NCI-H146 (cell line): ENCODE measurements around the gene AGA.
A peak's percentile ranks its signal among the peaks of the same experiment; 100 is the strongest.

Experiments
- DNase-seq: peaks from one replicate; lab custom pipeline; 2025; lab: John Stamatoyannopoulos, UW

The AGA gene

GRCh38 chr4:177441803-177442622, at the start of gene AGA:
AGA (minus strand) TSS chr4:177442437; CDS start chr4:177442375, 62 bp downstream.
- peak; percentile 90 for DNase-seq

GRCh38 chr4:177492022-177492421, 49.8 kb upstream of the AGA start:
- no peak for DNase-seq

GRCh38 chr4:177490769-177491168, 48.5 kb upstream of the AGA start:
- no peak for DNase-seq

GRCh38 chr4:177489471-177490246, 47.4 kb upstream of the AGA start:
- DNase-seq: no peak

- no peak for DNase-seq
Measured at GRCh38 chr4:177487977-177488376, 45.7 kb upstream of the AGA start.

GRCh38 chr4:177485528-177485927, 43.3 kb upstream of the AGA start:
- no peak for DNase-seq

DNA sequence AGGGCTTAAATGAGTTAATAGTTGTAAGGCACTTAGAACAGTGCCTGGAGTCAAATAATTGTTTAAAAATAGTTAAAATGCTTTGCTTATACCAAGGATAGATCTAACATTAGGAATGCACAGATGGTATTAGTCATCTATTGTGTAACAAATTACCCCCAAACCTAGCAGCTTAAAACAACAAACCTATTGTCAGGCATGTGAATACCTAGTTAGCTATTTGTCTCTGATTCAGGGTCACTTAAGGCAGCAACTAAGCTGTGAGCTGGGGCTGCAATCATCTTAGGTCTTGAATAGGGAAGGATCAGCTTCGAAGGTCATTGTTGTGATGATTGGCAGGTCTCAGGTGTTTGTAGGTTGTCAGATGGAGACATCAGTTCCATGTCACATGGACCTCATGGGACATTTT, 42.4 kb upstream of the AGA start:
- DNase-seq: no peak

DNA sequence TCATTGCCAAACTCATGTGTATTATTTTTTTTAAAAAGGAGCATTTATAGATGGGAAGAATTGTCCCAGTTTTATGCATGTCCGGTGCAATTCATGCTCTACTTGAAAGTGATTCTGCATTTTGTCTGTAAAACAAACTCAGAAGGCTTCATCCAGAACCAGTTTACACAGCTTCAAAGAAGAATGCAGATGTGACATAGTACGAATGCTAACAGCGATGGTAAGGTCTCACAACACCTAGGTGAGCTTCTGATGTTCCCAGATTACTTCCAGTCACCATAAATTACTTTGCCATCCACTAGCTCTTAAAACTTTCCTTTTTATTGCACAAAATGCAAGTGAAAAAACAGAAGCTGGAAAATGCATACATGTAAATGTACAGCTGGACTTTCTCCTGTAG, 41.5 kb upstream of the AGA start:
- no peak for DNase-seq

DNA sequence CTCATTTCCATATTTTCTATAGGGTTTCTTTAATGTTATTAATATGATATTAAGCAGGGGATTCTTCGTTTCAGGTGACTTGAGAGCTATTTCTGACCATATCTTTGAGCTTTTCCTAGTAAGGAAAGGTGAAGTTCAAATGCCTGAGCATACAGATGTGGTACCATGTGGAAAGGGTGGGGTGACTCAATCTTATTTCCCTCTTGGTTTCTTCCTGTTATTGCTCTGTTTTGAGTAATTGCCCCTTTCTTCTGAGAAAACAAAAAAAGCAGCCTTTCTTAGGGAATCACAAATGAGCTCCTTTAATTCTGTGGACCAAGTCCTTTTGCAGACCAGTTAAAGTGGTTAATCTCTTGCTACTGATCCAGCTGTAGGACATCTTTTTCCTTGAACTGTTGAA, 41.0 kb upstream of the AGA start:
- DNase-seq: no peak

- DNase-seq: no peak
Measured at GRCh38 chr4:177482367-177482766, 40.1 kb upstream of the AGA start.

GRCh38 chr4:177480795-177481194, 38.6 kb upstream of the AGA start:
- no peak for DNase-seq

DNA sequence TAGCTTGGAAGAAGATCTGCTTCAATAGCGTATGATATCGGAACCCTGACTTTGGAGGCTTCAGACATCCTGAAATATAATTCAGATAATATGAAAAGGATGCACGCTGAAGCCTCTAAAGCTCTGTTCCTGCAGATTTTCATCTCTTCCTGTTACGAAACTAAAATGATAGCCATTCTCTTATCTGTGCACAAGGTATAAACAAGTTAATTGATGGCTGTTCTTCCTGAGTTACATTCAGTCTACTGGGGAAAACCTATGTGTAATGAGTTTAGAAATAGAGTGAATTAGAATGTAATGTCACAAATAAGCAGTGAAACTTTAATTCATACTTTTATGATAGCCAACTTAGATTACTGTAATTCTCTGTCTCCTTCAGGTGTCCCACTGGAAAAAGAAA, 36.8 kb upstream of the AGA start:
- no peak for DNase-seq

GRCh38 chr4:177478496-177478895, 36.3 kb upstream of the AGA start:
- no peak for DNase-seq

- no peak for DNase-seq
Measured at GRCh38 chr4:177473991-177474390, 31.8 kb upstream of the AGA start.

DNA sequence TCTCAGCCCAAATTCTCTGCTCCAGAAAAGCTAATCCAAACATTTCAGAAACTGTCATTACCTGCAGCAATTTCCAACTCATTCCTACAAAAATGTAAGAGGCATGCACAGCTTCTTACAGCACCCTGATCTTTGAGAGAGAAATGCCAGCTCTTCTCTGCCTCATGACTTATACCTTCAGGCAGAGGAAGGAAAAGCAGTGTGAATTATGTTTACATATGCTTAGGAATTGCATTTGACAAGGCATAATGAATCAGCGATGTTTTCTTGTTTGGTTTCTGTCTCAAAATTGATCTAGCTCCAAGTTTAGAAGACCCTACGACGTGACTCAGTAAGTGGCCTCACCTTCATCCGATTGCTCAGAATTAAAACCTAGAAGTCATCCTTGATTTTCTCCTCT, 21.8 kb upstream of the AGA start:
- no peak for DNase-seq

GRCh38 chr4:177461606-177462005, 19.4 kb upstream of the AGA start:
- DNase-seq: no peak

- DNase-seq: no peak
Measured at GRCh38 chr4:177460460-177460859, 18.2 kb upstream of the AGA start.

DNA sequence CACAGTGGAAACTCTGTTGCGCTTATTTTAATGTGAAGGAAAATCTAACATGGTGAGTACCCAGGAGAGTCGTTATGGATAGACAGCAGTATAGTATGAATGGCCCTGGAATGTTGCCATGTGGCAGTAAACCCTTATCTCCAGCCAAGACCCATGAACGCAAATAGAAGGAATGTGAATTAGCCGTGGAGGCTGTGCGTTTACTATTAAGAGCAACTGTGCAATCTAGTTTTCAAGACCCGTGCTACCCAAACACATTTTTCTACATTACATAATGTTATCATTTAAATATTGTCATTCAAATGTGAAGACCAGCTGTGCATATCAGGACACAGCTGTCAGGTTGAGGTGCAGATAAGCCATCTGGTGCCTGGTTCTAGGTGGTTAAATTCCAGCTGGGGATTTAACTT, 13.3 kb upstream of the AGA start:
- peak; percentile 23 for DNase-seq

GRCh38 chr4:177453116-177453515, 10.9 kb upstream of the AGA start:
- DNase-seq: no peak

DNA sequence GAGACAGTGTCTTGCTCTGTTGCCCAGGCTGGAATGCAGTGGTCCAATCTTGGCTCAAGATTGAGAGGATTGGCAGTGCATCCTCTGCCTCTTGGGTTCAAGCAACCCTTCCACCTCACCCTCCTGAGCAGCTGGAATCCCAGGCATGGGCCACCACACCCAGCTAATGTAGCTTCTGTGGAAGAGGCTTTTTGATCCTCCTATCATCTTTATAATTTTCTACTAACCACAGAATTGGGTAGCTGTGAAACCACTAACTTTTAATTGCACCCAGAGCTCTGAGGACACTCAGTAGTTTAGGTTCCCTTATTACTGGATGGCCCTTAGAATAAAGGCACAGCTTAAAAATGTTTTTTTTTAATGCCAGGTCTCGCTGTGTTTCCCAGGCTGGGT, 8.9 kb upstream of the AGA start:
- no peak for DNase-seq

- no peak for DNase-seq
Measured at GRCh38 chr4:177450426-177451107, 8.3 kb upstream of the AGA start.

GRCh38 chr4:177448850-177449249, 6.6 kb upstream of the AGA start:
- DNase-seq: no peak
